GM23338 (cell line): ENCODE data around the gene CACNA1S.

ENCODE experiments used
- EZH2 ChIP-seq: fragments of 200-600 bp; sonication (generic); IDR thresholded peaks from one replicate; pipeline ENCODE4 v1.8.0; 2017; ENCODE audit warnings: antibody characterized with exemption, mild to moderate bottlenecking, low read depth; ENCODE audit not compliant: unreplicated experiment
- POLR2AphosphoS5 ChIP-seq: IDR thresholded peaks from 2 replicates; pipeline ENCODE4 v1.6.1; 2016; ENCODE audit warnings: antibody characterized with exemption, low read depth
- TF ChIP-seq, protein P1 (sequence below), 2 experiments: fragments of 200-600 bp in 1 of 2; sonication (generic) in 1 of 2; conservative IDR thresholded peaks; 2 replicates each; pipeline versions ENCODE4 v1.5.1 to v1.6.1; 2016 to 2017; ENCODE audit warnings: antibody characterized with exemption in 2 of 2, low read depth in 2 of 2, mild to moderate bottlenecking in 2 of 2, moderate library complexity in 1 of 2

- TF ChIP-seq EZH2, result no peak
- no peak for TF ChIP-seq POLR2AphosphoS5
- TF ChIP-seq, protein P1, sequence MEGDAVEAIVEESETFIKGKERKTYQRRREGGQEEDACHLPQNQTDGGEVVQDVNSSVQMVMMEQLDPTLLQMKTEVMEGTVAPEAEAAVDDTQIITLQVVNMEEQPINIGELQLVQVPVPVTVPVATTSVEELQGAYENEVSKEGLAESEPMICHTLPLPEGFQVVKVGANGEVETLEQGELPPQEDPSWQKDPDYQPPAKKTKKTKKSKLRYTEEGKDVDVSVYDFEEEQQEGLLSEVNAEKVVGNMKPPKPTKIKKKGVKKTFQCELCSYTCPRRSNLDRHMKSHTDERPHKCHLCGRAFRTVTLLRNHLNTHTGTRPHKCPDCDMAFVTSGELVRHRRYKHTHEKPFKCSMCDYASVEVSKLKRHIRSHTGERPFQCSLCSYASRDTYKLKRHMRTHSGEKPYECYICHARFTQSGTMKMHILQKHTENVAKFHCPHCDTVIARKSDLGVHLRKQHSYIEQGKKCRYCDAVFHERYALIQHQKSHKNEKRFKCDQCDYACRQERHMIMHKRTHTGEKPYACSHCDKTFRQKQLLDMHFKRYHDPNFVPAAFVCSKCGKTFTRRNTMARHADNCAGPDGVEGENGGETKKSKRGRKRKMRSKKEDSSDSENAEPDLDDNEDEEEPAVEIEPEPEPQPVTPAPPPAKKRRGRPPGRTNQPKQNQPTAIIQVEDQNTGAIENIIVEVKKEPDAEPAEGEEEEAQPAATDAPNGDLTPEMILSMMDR (conservative IDR thresholded peaks at IDR 0.05; ENCODE audit: low read depth in 2 of 2), result no peak
These were observed 19.2 kb upstream of the CACNA1S start for GRCh38 chr1:201131398-201131797.
